SK-N-MC (cell line): ENCODE results near the gene CCDC7.
"Not testable (repeated sequence)": the region's sequence is repeated elsewhere in the genome, so short reads cannot be mapped to it uniquely, and the experiment has no call there.

Experiments used
- DNase-seq: peaks from one replicate; pipeline ENCODE4 v3.0.0-alpha.2; 2011; ENCODE audit warnings: low read depth, low spot score
- H3K27ac ChIP-seq: fragments of 200-600 bp; sonication (generic); 2 replicates; pipeline ENCODE4 v1.5.1; 2016; ENCODE audit warnings: mixed run types
- H3K36me3 ChIP-seq: fragments of 200-600 bp; sonication (generic); 2 replicates; pipeline ENCODE4 v1.6.1; 2017; ENCODE audit warnings: antibody characterized with exemption, low read length, mixed read lengths; ENCODE audit not compliant: insufficient read depth
- H3K4me3 ChIP-seq: fragments of 200-600 bp; sonication (generic); 2 replicates; pipeline ENCODE4 v1.5.1; 2016
- H3K9ac ChIP-seq: fragments of 200-600 bp; sonication (generic); 2 replicates; pipeline ENCODE4 v1.8.0; 2017; ENCODE audit warnings: mixed run types, mixed read lengths; ENCODE audit not compliant: insufficient read length
- H3K9me3 ChIP-seq: fragments of 200-600 bp; sonication (generic); 2 replicates; pipeline ENCODE4 v1.6.1; 2017; ENCODE audit warnings: low read depth, mild to moderate bottlenecking, antibody characterized with exemption, low read length, moderate library complexity, mixed read lengths
- EZH2 ChIP-seq: fragments of 200-600 bp; sonication (generic); IDR thresholded peaks from one replicate; pipeline ENCODE4 v1.6.1; 2017; ENCODE audit warnings: antibody characterized with exemption
- FOXP2 ChIP-seq: optimal IDR thresholded peaks from 2 replicates; pipeline ENCODE3; 2011; ENCODE audit warnings: mild to moderate bottlenecking, moderate library complexity; ENCODE audit not compliant: insufficient read depth; ENCODE audit errors: extremely low read length, control extremely low read depth
- POLR2AphosphoS5 ChIP-seq: IDR thresholded peaks from 2 replicates; pipeline ENCODE4 v1.6.1; 2012; ENCODE audit warnings: mild to moderate bottlenecking, low read depth, low read length, borderline replicate concordance

The CCDC7 gene

DNA sequence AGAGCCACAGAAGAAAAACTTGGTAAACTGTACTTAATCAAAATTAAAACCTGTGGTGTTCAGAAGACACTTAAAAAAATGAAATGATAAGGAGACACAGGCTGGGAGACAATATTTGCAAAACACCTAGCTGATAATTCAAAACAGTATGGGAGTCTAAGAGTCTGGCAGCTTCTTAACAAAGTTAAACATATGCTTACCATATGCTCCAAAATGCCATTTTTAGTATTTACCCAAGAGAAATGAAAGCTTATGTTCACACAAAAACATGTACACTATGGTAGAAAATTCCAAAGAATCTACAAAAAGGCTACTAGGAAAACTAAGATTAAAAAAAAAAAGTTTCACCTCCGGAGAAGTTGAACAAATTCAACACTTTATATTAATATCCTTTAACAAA, 463.5 kb downstream of the CCDC7 start:
- Histone ChIP-seq H3K27ac (peak overlapping the region; percentile 77; the same call in 1 of the 2 replicates), H3K36me3 (peaks cover 22% of the 10 kb centered on the region), H3K9me3 (no peaks in the 10 kb centered on the region), H3K4me3 (no peak overlapping the region), H3K9ac (no peak overlapping the region)
- TF ChIP-seq EZH2 (no peak), FOXP2 (no peak), POLR2AphosphoS5 (no peak)
- no peak for DNase-seq

- H3K36me3 ChIP-seq, result peaks cover 22% of the 10 kb centered on the region
Observed at GRCh38 chr10:32909970-32910369, 464.0 kb downstream of the CCDC7 start.

GRCh38 chr10:32911285-32912016, 465.5 kb downstream of the CCDC7 start:
- Histone ChIP-seq H3K36me3 (peaks cover 18% of the 10 kb centered on the region), H3K27ac (no peak overlapping the region), H3K9me3 (no peaks in the 10 kb centered on the region), H3K9ac (no peak overlapping the region), H3K4me3 (no peak overlapping the region)
- no peak for DNase-seq
- TF ChIP-seq EZH2 (no peak), FOXP2 (no peak), POLR2AphosphoS5 (no peak)

More at GRCh38 chr10:32909970-32910369, 464.0 kb downstream of the CCDC7 start:
- not testable (repeated sequence) for DNase-seq, H3K9ac ChIP-seq, H3K9me3 ChIP-seq, H3K4me3 ChIP-seq
- peak overlapping the region; percentile 77; the same call in 1 of the 2 replicates for H3K27ac ChIP-seq

DNA sequence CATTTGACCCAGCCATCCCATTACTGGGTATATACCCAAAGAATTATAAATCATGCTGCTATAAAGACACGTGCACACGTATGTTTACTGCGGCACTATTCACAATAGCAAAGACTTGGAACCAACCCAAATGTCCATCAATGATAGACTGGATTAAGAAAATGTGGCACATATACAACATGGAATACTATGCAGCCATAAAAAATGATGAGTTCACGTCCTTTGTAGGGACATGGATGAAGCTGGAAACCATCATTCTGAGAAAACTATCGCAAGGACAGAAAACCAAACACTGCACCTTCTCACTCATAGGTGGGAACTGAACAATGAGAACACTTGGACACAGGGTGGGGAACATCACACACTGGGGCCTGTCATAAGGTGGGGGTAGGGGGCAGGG, 471.9 kb downstream of the CCDC7 start:
- H3K9me3 ChIP-seq, DNase-seq, H3K4me3 ChIP-seq, H3K9ac ChIP-seq, H3K27ac ChIP-seq: not testable (repeated sequence)
- H3K36me3 ChIP-seq, result peaks cover 35% of the 10 kb centered on the region

DNA sequence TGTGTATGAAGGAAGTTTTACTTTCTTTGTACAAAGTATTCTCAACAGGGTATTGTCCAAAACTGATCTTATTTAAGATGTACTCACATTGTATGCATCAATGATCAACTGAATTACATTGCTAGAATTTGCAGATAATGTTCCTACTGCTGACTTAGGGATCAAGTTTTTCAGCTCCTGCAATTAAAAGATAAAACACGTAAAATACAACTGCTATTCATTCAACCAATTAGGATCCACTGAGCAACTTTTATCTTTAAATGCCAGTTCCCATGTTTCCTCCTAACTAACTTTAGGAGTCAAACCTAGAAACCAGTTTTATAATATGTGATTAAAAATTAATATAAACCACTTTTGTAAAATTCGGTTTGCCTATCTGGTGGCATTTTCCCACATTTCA, 476.2 kb downstream of the CCDC7 start:
- Histone ChIP-seq H3K9me3 (no peaks in the 10 kb centered on the region), H3K4me3 (no peak overlapping the region), H3K27ac (no peak overlapping the region), H3K36me3 (peaks cover 64% of the 10 kb centered on the region), H3K9ac (no peak overlapping the region)
- no peak for DNase-seq
- TF ChIP-seq EZH2 (no peak), POLR2AphosphoS5 (no peak), FOXP2 (no peak)

GRCh38 chr10:32923134-32923533, 477.2 kb downstream of the CCDC7 start:
- peaks cover 74% of the 10 kb centered on the region for H3K36me3 ChIP-seq
- TF ChIP-seq POLR2AphosphoS5 (no peak), FOXP2 (no peak), EZH2 (no peak)
- H3K9me3 ChIP-seq, result no peaks in the 10 kb centered on the region
- DNase-seq, result no peak
- no peak overlapping the region for H3K4me3 ChIP-seq
- H3K27ac ChIP-seq, result no peak overlapping the region
- H3K9ac ChIP-seq, result no peak overlapping the region

DNA sequence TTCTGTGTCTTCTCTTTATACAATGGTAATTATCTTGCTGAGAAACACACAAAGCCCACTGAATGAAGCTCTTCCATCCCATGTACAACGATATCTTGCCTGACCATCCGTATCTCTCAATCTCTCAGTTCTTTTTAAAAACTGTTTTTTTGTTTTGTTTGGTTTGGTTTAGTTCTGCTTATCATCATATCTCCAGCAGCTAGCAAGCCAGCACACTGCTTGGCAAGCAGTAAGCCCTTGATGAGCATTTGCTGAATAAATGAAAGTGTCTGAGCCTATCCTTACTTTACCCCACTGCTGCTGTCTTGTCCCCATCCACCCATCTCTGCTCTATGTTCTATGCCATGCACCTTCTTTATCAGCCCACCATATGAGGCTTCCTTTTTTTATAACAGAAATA, 477.9 kb downstream of the CCDC7 start:
- Histone ChIP-seq H3K9me3 (no peaks in the 10 kb centered on the region), H3K9ac (no peak overlapping the region), H3K4me3 (no peak overlapping the region), H3K36me3 (peaks cover 73% of the 10 kb centered on the region), H3K27ac (no peak overlapping the region)
- TF ChIP-seq EZH2, result no peak
- TF ChIP-seq POLR2AphosphoS5, result no peak
- no peak for TF ChIP-seq FOXP2
- DNase-seq, result no peak
